Astrocyte (in vitro differentiated cells and primary cell): ENCODE results near the gene VSIG2.

Experiments
- EZH2 ChIP-seq: IDR thresholded peaks from 2 replicates; pipeline ENCODE4 v1.6.1; 2012; ENCODE audit warnings: mild to moderate bottlenecking, low read length, inconsistent platforms; ENCODE audit not compliant: insufficient read depth
- TF ChIP-seq, protein P1 (sequence below): IDR thresholded peaks from 2 replicates; pipeline ENCODE4 v1.5.1; 2011; ENCODE audit warnings: low read depth, mild to moderate bottlenecking, inconsistent platforms, low read length, moderate library complexity; ENCODE audit not compliant: insufficient read depth

DNA sequence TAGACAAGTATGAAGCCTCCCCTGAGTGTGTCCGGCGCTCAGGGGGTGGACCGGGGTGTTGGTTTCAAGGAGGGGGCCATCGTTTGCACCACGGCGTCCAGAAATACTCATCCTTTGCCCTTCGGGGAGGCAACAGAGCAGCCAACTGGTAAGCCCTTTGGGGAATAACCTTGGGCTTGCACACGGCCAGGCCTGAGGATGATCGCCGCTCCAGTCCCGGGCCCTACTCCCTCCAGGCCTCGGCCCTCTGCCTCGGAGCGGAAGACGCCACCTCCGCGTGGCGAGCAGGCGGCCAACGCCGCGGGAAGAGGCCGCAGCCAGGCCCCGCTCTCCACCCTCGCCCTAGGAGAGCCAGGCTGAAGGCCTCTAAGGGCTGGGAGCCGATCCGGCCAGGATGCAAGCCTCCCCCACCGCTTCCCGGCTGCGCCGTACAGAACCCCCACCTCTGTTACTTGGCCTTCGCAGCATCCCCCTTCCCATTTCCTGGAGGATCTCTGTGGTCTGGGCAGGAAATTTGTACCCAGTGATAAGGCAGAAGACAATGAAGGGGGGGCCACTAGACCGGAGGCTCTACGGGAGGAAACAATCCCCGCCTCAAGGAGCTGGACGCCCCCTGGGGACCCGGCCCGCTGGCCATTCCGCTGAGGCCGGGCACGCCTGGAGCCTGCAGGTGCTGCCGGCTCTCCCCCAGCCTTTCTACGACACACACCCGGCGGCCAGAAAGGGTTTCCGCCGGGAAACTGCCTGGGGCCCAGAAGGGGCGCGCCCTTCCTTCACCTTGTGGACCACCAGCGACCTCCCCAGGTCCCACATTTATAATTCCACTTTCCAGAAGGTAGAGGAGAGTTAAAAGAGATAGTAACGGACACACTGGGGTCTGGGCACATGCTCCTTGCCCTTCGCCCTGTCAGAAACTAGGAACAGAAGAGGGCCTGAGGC is 7.5 kb upstream of the VSIG2 start:
- TF ChIP-seq, protein P1, sequence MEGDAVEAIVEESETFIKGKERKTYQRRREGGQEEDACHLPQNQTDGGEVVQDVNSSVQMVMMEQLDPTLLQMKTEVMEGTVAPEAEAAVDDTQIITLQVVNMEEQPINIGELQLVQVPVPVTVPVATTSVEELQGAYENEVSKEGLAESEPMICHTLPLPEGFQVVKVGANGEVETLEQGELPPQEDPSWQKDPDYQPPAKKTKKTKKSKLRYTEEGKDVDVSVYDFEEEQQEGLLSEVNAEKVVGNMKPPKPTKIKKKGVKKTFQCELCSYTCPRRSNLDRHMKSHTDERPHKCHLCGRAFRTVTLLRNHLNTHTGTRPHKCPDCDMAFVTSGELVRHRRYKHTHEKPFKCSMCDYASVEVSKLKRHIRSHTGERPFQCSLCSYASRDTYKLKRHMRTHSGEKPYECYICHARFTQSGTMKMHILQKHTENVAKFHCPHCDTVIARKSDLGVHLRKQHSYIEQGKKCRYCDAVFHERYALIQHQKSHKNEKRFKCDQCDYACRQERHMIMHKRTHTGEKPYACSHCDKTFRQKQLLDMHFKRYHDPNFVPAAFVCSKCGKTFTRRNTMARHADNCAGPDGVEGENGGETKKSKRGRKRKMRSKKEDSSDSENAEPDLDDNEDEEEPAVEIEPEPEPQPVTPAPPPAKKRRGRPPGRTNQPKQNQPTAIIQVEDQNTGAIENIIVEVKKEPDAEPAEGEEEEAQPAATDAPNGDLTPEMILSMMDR: no peak
- TF ChIP-seq EZH2: peak; percentile 63
